Measurements from ENCODE around the gene CES4A. TPM values are rescaled to one million over a fixed set of nuclear protein-coding genes. Genes with fewer than 3 reads are reported as not detected.

CES4A gene
- total RNA-seq, 4 donors from 2014 or later = 10.9 to 15.7 (median 12.8) TPM

GRCh38 chr16:66958857-66959703, 29.3 kb upstream of the CES4A start:
- no peaks in the 10 kb centered on the region for H3K36me3 ChIP-seq
- WGBS, 2 donors = 75 to 80% methylated on average over 7 of the region's 7 CpGs
- intact Hi-C loops (cut with DNase I) = no loop called here
- H3K4me3 ChIP-seq (replicated peaks in 1 of 3) = no peak overlapping the region
- H3K4me1 ChIP-seq = no peaks in the 10 kb centered on the region
- H3K9me3 ChIP-seq = no peaks in the 10 kb centered on the region
- no peak for DNase-seq
- TF ChIP-seq, protein P1, sequence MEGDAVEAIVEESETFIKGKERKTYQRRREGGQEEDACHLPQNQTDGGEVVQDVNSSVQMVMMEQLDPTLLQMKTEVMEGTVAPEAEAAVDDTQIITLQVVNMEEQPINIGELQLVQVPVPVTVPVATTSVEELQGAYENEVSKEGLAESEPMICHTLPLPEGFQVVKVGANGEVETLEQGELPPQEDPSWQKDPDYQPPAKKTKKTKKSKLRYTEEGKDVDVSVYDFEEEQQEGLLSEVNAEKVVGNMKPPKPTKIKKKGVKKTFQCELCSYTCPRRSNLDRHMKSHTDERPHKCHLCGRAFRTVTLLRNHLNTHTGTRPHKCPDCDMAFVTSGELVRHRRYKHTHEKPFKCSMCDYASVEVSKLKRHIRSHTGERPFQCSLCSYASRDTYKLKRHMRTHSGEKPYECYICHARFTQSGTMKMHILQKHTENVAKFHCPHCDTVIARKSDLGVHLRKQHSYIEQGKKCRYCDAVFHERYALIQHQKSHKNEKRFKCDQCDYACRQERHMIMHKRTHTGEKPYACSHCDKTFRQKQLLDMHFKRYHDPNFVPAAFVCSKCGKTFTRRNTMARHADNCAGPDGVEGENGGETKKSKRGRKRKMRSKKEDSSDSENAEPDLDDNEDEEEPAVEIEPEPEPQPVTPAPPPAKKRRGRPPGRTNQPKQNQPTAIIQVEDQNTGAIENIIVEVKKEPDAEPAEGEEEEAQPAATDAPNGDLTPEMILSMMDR (IDR thresholded peaks at IDR 0.05) = no peak
- TF ChIP-seq POLR2A (IDR thresholded peaks at IDR 0.05) = no peak
- H3K27me3 ChIP-seq = no peaks in the 10 kb centered on the region
- no peak overlapping the region for H3K27ac ChIP-seq

GRCh38 chr16:66959704-66960161, 28.7 kb upstream of the CES4A start:
- Histone ChIP-seq H3K27ac (no peak overlapping the region), H3K36me3 (no peaks in the 10 kb centered on the region), H3K27me3 (no peaks in the 10 kb centered on the region), H3K9me3 (no peaks in the 10 kb centered on the region), H3K4me3 (replicated peaks in 1 of 3) (no peak overlapping the region), H3K4me1 (no peaks in the 10 kb centered on the region)
- 71 to 74% methylated on average over 5 of the region's 5 CpGs for WGBS, 2 donors
- TF ChIP-seq POLR2A (IDR thresholded peaks at IDR 0.05) = no peak
- TF ChIP-seq, protein P1 (IDR thresholded peaks at IDR 0.05) = no peak
- intact Hi-C loops (cut with DNase I) = no loop called here
- DNase-seq = no peak

DNA sequence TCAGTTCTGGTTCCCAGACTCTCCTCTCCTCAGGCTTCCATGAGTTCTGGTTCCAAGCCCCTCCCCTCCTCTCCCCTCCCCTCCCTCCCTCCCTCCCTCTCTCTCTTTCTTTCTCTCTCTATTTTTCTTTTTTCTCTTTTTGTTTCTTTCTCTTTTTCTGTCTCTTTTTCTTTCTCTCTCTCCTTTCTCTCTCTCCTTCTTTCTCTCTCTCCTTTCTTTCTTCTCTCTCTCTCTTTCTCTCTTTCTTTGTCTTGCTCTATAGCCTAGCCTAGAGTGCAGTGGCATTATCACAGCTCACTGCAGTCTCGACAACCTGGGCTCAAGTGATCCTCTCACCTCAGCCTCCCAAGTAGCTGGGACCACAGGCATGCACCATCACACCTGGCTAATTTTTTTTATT, 28.1 kb upstream of the CES4A start:
- intact Hi-C loops (cut with DNase I) = no loop called here
- 90% methylated on average over 1 of the region's 1 CpG for WGBS, 2 donors

DNA sequence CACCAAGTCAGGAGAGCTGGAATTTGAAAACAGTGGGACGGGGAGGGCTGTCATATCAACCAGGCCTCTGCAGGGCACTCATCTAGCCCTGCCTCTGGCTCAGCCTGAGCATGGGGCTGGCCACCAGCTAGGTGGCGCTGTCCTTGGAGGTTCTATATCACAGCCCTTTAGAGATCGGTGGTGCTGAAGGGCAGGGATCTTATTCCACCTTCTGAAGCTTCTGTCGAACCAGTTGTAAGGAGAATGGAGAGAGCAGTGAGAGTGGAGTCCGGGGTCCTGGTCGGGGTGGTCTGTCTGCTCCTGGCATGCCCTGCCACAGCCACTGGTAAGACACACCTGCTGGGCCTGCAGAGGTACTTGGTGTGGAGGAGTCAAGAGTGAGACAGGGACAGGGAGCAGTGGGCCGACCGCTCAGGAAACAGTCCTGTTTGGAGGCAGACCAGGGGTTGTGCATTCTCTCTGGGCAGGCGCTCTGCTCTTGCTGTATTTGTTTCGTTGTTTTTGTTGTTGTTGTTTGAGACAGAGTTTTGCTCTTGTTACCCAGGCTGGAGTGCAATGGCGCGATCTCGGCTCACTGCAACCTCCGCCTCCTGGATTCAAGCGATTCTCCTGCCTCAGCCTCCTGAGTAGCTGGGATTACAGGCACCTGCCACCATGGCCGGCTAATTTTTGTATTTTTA, 27.2 kb upstream of the CES4A start, which contains the start of gene CES3:
Gene CES3, plus strand, starts transcription at position 202 of the 680 bp plus-strand sequence. Its CDS starts 42 bp downstream, at position 244.
- peak; percentile 76 to 78 for DNase-seq
- TF ChIP-seq, protein P1 (IDR thresholded peaks at IDR 0.05) = peak; percentile 33 to 83 (median 66)
- TF ChIP-seq POLR2A (IDR thresholded peaks at IDR 0.05) = no peak
- Histone ChIP-seq H3K4me3 (replicated peaks in 1 of 3) (no peak within 1 kb of the TSS), H3K27me3 (no peaks in the 10 kb centered on the region), H3K9me3 (no peaks in the 10 kb centered on the region), H3K36me3 (no peaks in the 10 kb centered on the region), H3K4me1 (no peaks in the 10 kb centered on the region), H3K27ac (no peak within 1 kb of the TSS)
- intact Hi-C loops (cut with DNase I) = no loop called here
- WGBS, 2 donors = 62% methylated on average over 16 of the region's 16 CpGs

More for the DNA sequence above, 28.1 kb upstream of the CES4A start:
- no peak for DNase-seq
- H3K9me3 ChIP-seq = no peaks in the 10 kb centered on the region
- no peak for TF ChIP-seq POLR2A (IDR thresholded peaks at IDR 0.05)
- TF ChIP-seq, protein P1 (IDR thresholded peaks at IDR 0.05) = no peak
- H3K27me3 ChIP-seq = no peaks in the 10 kb centered on the region
- H3K36me3 ChIP-seq = no peaks in the 10 kb centered on the region
- no peak overlapping the region for H3K27ac ChIP-seq
- no peak overlapping the region for H3K4me3 ChIP-seq (replicated peaks in 1 of 3)
- H3K4me1 ChIP-seq = no peaks in the 10 kb centered on the region

GRCh38 chr16:66961914-66962313, 26.5 kb upstream of the CES4A start:
- no peak overlapping the region for H3K4me3 ChIP-seq (replicated peaks in 1 of 3)
- no peak for DNase-seq
- TF ChIP-seq, protein P1 (IDR thresholded peaks at IDR 0.05) = no peak
- TF ChIP-seq POLR2A (IDR thresholded peaks at IDR 0.05) = no peak
- H3K9me3 ChIP-seq = no peaks in the 10 kb centered on the region
- no peaks in the 10 kb centered on the region for H3K4me1 ChIP-seq
- no peaks in the 10 kb centered on the region for H3K27me3 ChIP-seq
- intact Hi-C loops (cut with DNase I) = no loop called here
- no peaks in the 10 kb centered on the region for H3K36me3 ChIP-seq
- WGBS, 2 donors = 56 to 66% methylated on average over 5 of the region's 5 CpGs
- H3K27ac ChIP-seq = no peak overlapping the region

Data from thyroid gland (tissue), 4 donors.